H1 (cell line): Measurements from ENCODE around the gene RAB1A. TPM values are rescaled to one million over a fixed set of nuclear protein-coding genes. Genes with fewer than 3 reads are reported as not detected.

Experiments used
- CTCF ChIA-PET: fragments of 300-600 bp; sonication (Branson Sonifier 250); formaldehyde crosslinking; loops from one replicate; lab custom pipeline; 2021; ENCODE audit not compliant: partially characterized antibody; lab: Charles Lee
- POLR2A ChIA-PET: fragments of 300-600 bp; sonication (Branson Sonifier 250); formaldehyde crosslinking; loops from one replicate; lab custom pipeline; 2021; ENCODE audit warnings: inconsistent platforms; ENCODE audit not compliant: partially characterized antibody; lab: Charles Lee
- DNase-seq, 2 experiments: peaks; one replicate each; pipeline versions ENCODE4 v3.0.0 to v3.0.0-alpha.2; 2010 to 2022; ENCODE audit warnings: low spot score in 2 of 2, low read depth in 1 of 2, mixed read lengths in 1 of 2
- FAIRE-seq: peaks from 2 replicates; lab custom pipeline; 2011; peaks lifted over from hg19 to GRCh38; lab: Jason Lieb, UNC
- H2AFZ ChIP-seq: 2 replicates; pipeline ENCODE4 v1.8.1; 2012; ENCODE audit warnings: low read length, inconsistent platforms
- H2AK5ac ChIP-seq: 2 replicates; pipeline ENCODE4 v1.6.1; 2013; ENCODE audit warnings: low read depth, low read length
- H2BK120ac ChIP-seq: replicated peaks from 2 replicates; pipeline ENCODE3; 2013; ENCODE audit warnings: low read depth, low read length, inconsistent platforms
- H2BK12ac ChIP-seq: 2 replicates; pipeline ENCODE4 v1.6.1; 2013; ENCODE audit warnings: low read depth, low read length
- H2BK15ac ChIP-seq: 2 replicates; pipeline ENCODE4 v1.6.1; 2013; ENCODE audit warnings: low read length
- H2BK20ac ChIP-seq: 2 replicates; pipeline ENCODE4 v1.6.1; 2013; ENCODE audit warnings: low read length
- H2BK5ac ChIP-seq: 2 replicates; pipeline ENCODE4 v1.6.1; 2013; ENCODE audit warnings: low read depth, low read length
- H3K14ac ChIP-seq: 2 replicates; pipeline ENCODE4 v1.6.1; 2013; ENCODE audit warnings: inconsistent platforms; ENCODE audit not compliant: insufficient read length
- H3K18ac ChIP-seq: 2 replicates; pipeline ENCODE4 v1.6.1; 2013; ENCODE audit warnings: low read length; ENCODE audit errors: extremely low read depth
- H3K23ac ChIP-seq: 2 replicates; pipeline ENCODE4 v1.6.1; 2013; ENCODE audit warnings: inconsistent platforms; ENCODE audit not compliant: insufficient read length
- H3K23me2 ChIP-seq: 2 replicates; pipeline ENCODE4 v1.6.1; 2013; ENCODE audit warnings: low read depth, low read length
- H3K27ac ChIP-seq: 2 replicates; pipeline ENCODE4 v1.6.1; 2011; ENCODE audit warnings: low read depth, low read length, inconsistent platforms
- H3K27me3 ChIP-seq, 4 experiments: replicated peaks in 1 of 4; 1 replicate in 1 of 4; 2 replicates in 3 of 4; pipeline versions ENCODE4 v1.6.1 to v1.8.1; 2011 to 2013; ENCODE audit warnings: low read length in 3 of 4, mild to moderate bottlenecking in 3 of 4, inconsistent platforms in 2 of 4, mixed read lengths in 2 of 4, moderate library complexity in 1 of 4; ENCODE audit not compliant: control insufficient read depth in 3 of 4, insufficient read depth in 3 of 4; ENCODE audit errors: extremely low read depth in 1 of 4
- H3K36me3 ChIP-seq, 4 experiments: 2 replicates each; pipeline versions ENCODE4 v1.6.1 to v1.8.1; 2011 to 2013; ENCODE audit warnings: mild to moderate bottlenecking in 4 of 4, low read length in 3 of 4, moderate library complexity in 2 of 4, control low read depth in 1 of 4, inconsistent platforms in 1 of 4; ENCODE audit not compliant: insufficient read depth in 4 of 4, control insufficient read depth in 2 of 4
- H3K4ac ChIP-seq: replicated peaks from 2 replicates; pipeline ENCODE3; 2013; ENCODE audit warnings: low read length, low read depth, mixed read lengths, inconsistent platforms; ENCODE audit not compliant: insufficient read length
- H3K4me1 ChIP-seq, 4 experiments: replicated peaks in 1 of 4; 1 replicate in 1 of 4; 2 replicates in 3 of 4; pipeline versions ENCODE4 v1.6.1 to v1.8.1; 2011 to 2013; ENCODE audit warnings: low read length in 3 of 4, inconsistent platforms in 2 of 4, mixed read lengths in 1 of 4; ENCODE audit not compliant: insufficient read depth in 4 of 4, control insufficient read depth in 3 of 4
- H3K4me2 ChIP-seq, 2 experiments: 2 replicates each; pipeline versions ENCODE4 v1.6.1 to v1.8.1; 2011 to 2013; ENCODE audit warnings: low read depth in 2 of 2, low read length in 2 of 2, control low read depth in 1 of 2, inconsistent platforms in 1 of 2, mild to moderate bottlenecking in 1 of 2; ENCODE audit not compliant: insufficient read depth in 1 of 2
- H3K4me3 ChIP-seq, 4 experiments: fragments of 200-600, 300-600 bp in 1 of 4; sonication (generic), shearing (Covaris generic), sonication (Bioruptor Twin) in 1 of 4; 2 replicates each; pipeline versions ENCODE4 v1.5.1 to v1.8.1; 2011 to 2016; ENCODE audit warnings: low read length in 4 of 4, low read depth in 3 of 4, control low read depth in 2 of 4, inconsistent platforms in 2 of 4, mild to moderate bottlenecking in 2 of 4, mixed read lengths in 1 of 4, moderate library complexity in 1 of 4; ENCODE audit not compliant: insufficient read depth in 2 of 4; ENCODE audit errors: extremely low read depth in 1 of 4
- H3K56ac ChIP-seq: replicated peaks from 2 replicates; pipeline ENCODE3; 2013; ENCODE audit warnings: low read depth, mild to moderate bottlenecking, mixed read lengths, low read length, inconsistent platforms; ENCODE audit not compliant: insufficient read length
- H3K79me1 ChIP-seq: 2 replicates; pipeline ENCODE4 v1.6.1; 2013; ENCODE audit warnings: low read depth, low read length, control low read depth
- H3K79me2 ChIP-seq, 2 experiments: 2 replicates each; pipeline versions ENCODE4 v1.6.1 to v1.8.1; 2012 to 2013; ENCODE audit warnings: low read length in 2 of 2, mild to moderate bottlenecking in 2 of 2, inconsistent platforms in 1 of 2; ENCODE audit not compliant: insufficient read depth in 2 of 2, control insufficient read depth in 1 of 2
- H3K9ac ChIP-seq, 4 experiments: replicated peaks in 1 of 4; 1 replicate in 1 of 4; 2 replicates in 3 of 4; pipeline versions ENCODE4 v1.6.1 to v1.8.1; 2011 to 2013; ENCODE audit warnings: low read depth in 3 of 4, low read length in 3 of 4, control low read depth in 2 of 4, mild to moderate bottlenecking in 2 of 4, moderate library complexity in 2 of 4, inconsistent platforms in 1 of 4; ENCODE audit errors: extremely low read depth in 1 of 4
- H3K9me3 ChIP-seq, 2 experiments: 2 replicates each; pipeline versions ENCODE4 v1.6.1 to v1.8.1; 2012 to 2013; ENCODE audit warnings: mild to moderate bottlenecking in 2 of 2, moderate library complexity in 2 of 2, control low read depth in 1 of 2, inconsistent platforms in 1 of 2, low read depth in 1 of 2, low read length in 1 of 2, mixed read lengths in 1 of 2; ENCODE audit not compliant: insufficient read depth in 2 of 2
- H4K20me1 ChIP-seq, 2 experiments: replicated peaks in 1 of 2; 2 replicates each; pipeline versions ENCODE3 to v1.8.1; 2011 to 2013; ENCODE audit warnings: inconsistent platforms in 2 of 2, low read length in 2 of 2, mild to moderate bottlenecking in 1 of 2; ENCODE audit not compliant: insufficient read depth in 2 of 2, control insufficient read depth in 1 of 2
- H4K5ac ChIP-seq: 2 replicates; pipeline ENCODE4 v1.6.1; 2013; ENCODE audit warnings: low read length, low read depth, mixed read lengths, inconsistent platforms; ENCODE audit not compliant: insufficient read length
- H4K8ac ChIP-seq: 2 replicates; pipeline ENCODE4 v1.8.0; 2013; ENCODE audit warnings: mild to moderate bottlenecking, moderate library complexity, low read length, inconsistent platforms; ENCODE audit not compliant: insufficient read depth; ENCODE audit errors: extremely low read depth
- H4K91ac ChIP-seq: replicated peaks from 2 replicates; pipeline ENCODE3; 2013; ENCODE audit warnings: low read length, mixed read lengths, inconsistent platforms; ENCODE audit not compliant: insufficient read length
- ATF3 ChIP-seq: IDR thresholded peaks from 2 replicates; pipeline ENCODE4 v1.6.1; 2011; ENCODE audit warnings: low read depth, mild to moderate bottlenecking, low read length; ENCODE audit not compliant: insufficient read depth
- EP300 ChIP-seq, 2 experiments: IDR thresholded peaks; 1 replicate in 1 of 2; 2 replicates in 1 of 2; pipeline ENCODE4 v1.6.1; 2011 to 2012; ENCODE audit warnings: low read depth in 2 of 2, low read length in 2 of 2, mild to moderate bottlenecking in 2 of 2, borderline replicate concordance in 1 of 2, inconsistent platforms in 1 of 2, moderate library complexity in 1 of 2
- JUN ChIP-seq: IDR thresholded peaks from 2 replicates; pipeline ENCODE4 v1.6.1; 2011; ENCODE audit warnings: low read depth, mild to moderate bottlenecking, improper control_type of control experiment, low read length
- KDM1A ChIP-seq: fragments of 200-600, 300-600 bp; sonication (generic); IDR thresholded peaks from 2 replicates; pipeline ENCODE4 v1.7.1; 2016; ENCODE audit warnings: mild to moderate bottlenecking, low read length, borderline replicate concordance
- KDM4A ChIP-seq: IDR thresholded peaks from one replicate; pipeline ENCODE4 v1.7.1; 2012; ENCODE audit warnings: low read depth, mild to moderate bottlenecking, moderate library complexity, low read length, inconsistent platforms; ENCODE audit not compliant: severe bottlenecking
- SIN3A ChIP-seq, 2 experiments: IDR thresholded peaks in 1 of 2; conservative IDR thresholded peaks in 1 of 2; 2 replicates each; pipeline ENCODE4 v1.6.1; 2011 to 2012; ENCODE audit warnings: low read length in 2 of 2, improper control_type of control experiment in 1 of 2, low read depth in 1 of 2, mild to moderate bottlenecking in 1 of 2
- TCF12 ChIP-seq: IDR thresholded peaks from 2 replicates; pipeline ENCODE4 v1.6.1; 2011; ENCODE audit warnings: low read depth, mild to moderate bottlenecking, low read length
- WGBS, 2 experiments: shearing (Covaris generic) in 1 of 2; methylation state at CpG; one replicate each; pipeline versions ENCODE4 v1.1.6 to v1.1.7; 2013 to 2015; ENCODE audit warnings: low lambda C conversion rate in 2 of 2, mixed read lengths in 2 of 2, inconsistent platforms in 1 of 2, low coverage in 1 of 2, missing lambda C conversion rate in 1 of 2; ENCODE audit not compliant: insufficient replicate concordance in 2 of 2, insufficient coverage in 1 of 2, insufficient read length in 1 of 2; ENCODE audit errors: extremely low coverage in 1 of 2, missing lambda C conversion rate in 1 of 2; 5-methylcytosine and 5-hydroxymethylcytosine counted together
- polyA plus RNA-seq, 7 experiments: library from polyadenylated mRNA; depleted of rRNA in 3 of 7; stranded (reverse) in 5 of 7; unstranded in 2 of 7; fragments of >200 nt in 5 of 7; fragments of 200-250 nt in 2 of 7; gene quantifications; 1 replicate in 5 of 7; 2 replicates in 1 of 7; 4 replicates in 1 of 7; pipeline versions ENCODE4 v1.2.1 to v1.2.3, GENCODE V29; 2011 to 2013; ENCODE audit warnings: missing spikeins in 2 of 7, mixed read lengths in 2 of 7
- total RNA-seq: library from RNA; stranded (reverse); fragmentation: NEBNext Ultra II Directional; extraction: Animal tissue kit (Norgen Biotek cat#: 25700); gene quantifications from 2 replicates; pipeline ENCODE4 v1.2.1, GENCODE V29; 2021

RAB1A gene
- total and polyA plus RNA-seq, 2 of the 8 experiments (the other 6 are each of a cell fraction or from before 2014, with no cell fraction given): 77.9 to 120 TPM

GRCh38 chr2:65113816-65114215 is 16.1 kb downstream of the RAB1A start:
- DNase-seq (no peak), FAIRE-seq (no peak)
- ChIA-PET POLR2A (interaction anchor here (1.7 kb wide), 1 partner anchor 16 kb away, joined by 4 read pairs; the partner anchor contains the start of gene RAB1A), CTCF (interaction anchor here (1.0 to 1.6 kb wide), 3 partner anchors 31 to 73 kb away, joined by 3 to 4 read pairs (median 4); no protein-coding TSS in a partner anchor)
- Histone ChIP-seq H2AFZ (no peak overlapping the region), H3K4me2 (no peak overlapping the region), H3K27me3 (no peaks in the 10 kb centered on the region), H3K9me3 (0 out of 4 replicates have a peak, but pooled peaks cover 0 to 2% of the 10 kb centered on the region in 2 experiments), H3K4me1 (no peaks in the 10 kb centered on the region), H3K27ac (no peak overlapping the region), H3K4ac (no peak overlapping the region), H3K56ac (no peak overlapping the region), H4K20me1 (peaks cover 6 to 10% of the 10 kb centered on the region in 2 experiments), H4K5ac (no peak overlapping the region), H3K4me3 (no peak overlapping the region), H3K36me3 (no peaks in the 10 kb centered on the region), H3K18ac (no peak overlapping the region), H3K79me1 (no peaks in the 10 kb centered on the region; the same call in 1 of the 2 replicates), H4K8ac (no peak overlapping the region), H3K79me2 (peaks cover 26 to 92% of the 10 kb centered on the region in 2 experiments), H2BK5ac (no peak overlapping the region), H4K91ac (no peak overlapping the region), H2AK5ac (no peak overlapping the region), H3K9ac (no peak overlapping the region), H3K23me2 (no peaks in the 10 kb centered on the region), H2BK12ac (no peak overlapping the region), H2BK20ac (no peak overlapping the region), H2BK15ac (no peak overlapping the region), H3K14ac (no peak overlapping the region), H2BK120ac (no peak overlapping the region), H3K23ac (no peak overlapping the region)
- WGBS, 2 experiments: 76% methylated on average over 2 of the region's 2 CpGs; no CpG with 5 or more reads in 1 of the 2 experiments
- no peak for TF ChIP-seq JUN
- no peak for TF ChIP-seq SIN3A (conservative IDR thresholded peaks at IDR 0.05 in 1 of 2, IDR thresholded peaks at IDR 0.05 in 1 of 2; ENCODE audit: low read depth in 1 of 2, low read length in 2 of 2)
- TF ChIP-seq KDM1A: no peak
- TF ChIP-seq TCF12: no peak
- TF ChIP-seq ATF3: no peak
- no peak for TF ChIP-seq EP300 (IDR thresholded peaks at IDR 0.05; ENCODE audit: borderline replicate concordance in 1 of 2, low read depth in 2 of 2, low read length in 2 of 2)
- TF ChIP-seq KDM4A: no peak
